Caco-2 (cell line): ENCODE results near the gene RAD51B. TPM values are rescaled to one million over a fixed set of nuclear protein-coding genes. Genes with fewer than 3 reads are reported as not detected.

Source experiments
- BruUV-seq: library from RNA; stranded (reverse); fragments of 400-500 nt; replicated peaks from 2 replicates; lab custom pipeline; 2021; lab: Mats Ljungman, UMichigan
- CTCF ChIA-PET: fragments of 300-600 bp; sonication (Branson Sonifier 250); formaldehyde crosslinking; loops from one replicate; lab custom pipeline; 2022; ENCODE audit warnings: antibody characterized with exemption; lab: Charles Lee
- POLR2A ChIA-PET: fragments of 300-600 bp; sonication (Branson Sonifier 250); formaldehyde crosslinking; loops from one replicate; lab custom pipeline; 2022; ENCODE audit warnings: antibody characterized with exemption; lab: Charles Lee
- DNase-seq, 2 experiments: peaks; one replicate each; pipeline versions ENCODE4 v3.0.0 to v3.0.0-alpha.2; 2020 to 2022
- H3K27me3 ChIP-seq: replicated peaks from 2 replicates; pipeline ENCODE4 v1.6.0; 2011; ENCODE audit warnings: low read length; ENCODE audit not compliant: control insufficient read depth, insufficient read depth
- H3K36me3 ChIP-seq: 2 replicates; pipeline ENCODE4 v1.5.1; 2011; ENCODE audit warnings: low read length; ENCODE audit not compliant: control insufficient read depth, insufficient read depth
- H3K4me1 ChIP-seq: fragments of 250-450 bp; sonication (Bioruptor Pico); 2 replicates; pipeline ENCODE4 v1.5.1; 2020; ENCODE audit warnings: mild to moderate bottlenecking
- H3K4me3 ChIP-seq: 2 replicates; pipeline ENCODE4 v1.5.1; 2011; ENCODE audit warnings: low read depth, mild to moderate bottlenecking, control low read depth, low read length
- H3K9me3 ChIP-seq: fragments of 250-450 bp; sonication (Bioruptor Pico); 2 replicates; pipeline ENCODE4 v1.5.1; 2020; ENCODE audit warnings: mild to moderate bottlenecking, moderate library complexity
- H3K27ac Mint-ChIP-seq: one replicate; pipeline ENCODE4 v1.8.0; 2022; ENCODE audit warnings: mixed read lengths; ENCODE audit not compliant: unreplicated experiment
- H3K27me3 Mint-ChIP-seq: one replicate; pipeline ENCODE4 v1.8.0; 2022; ENCODE audit warnings: mixed read lengths; ENCODE audit not compliant: insufficient read depth, unreplicated experiment
- H3K36me3 Mint-ChIP-seq: one replicate; pipeline ENCODE4 v1.8.0; 2022; ENCODE audit warnings: mild to moderate bottlenecking, mixed read lengths; ENCODE audit not compliant: insufficient read depth, unreplicated experiment
- H3K4me1 Mint-ChIP-seq: one replicate; pipeline ENCODE4 v1.8.0; 2022; ENCODE audit warnings: low read depth, mixed read lengths; ENCODE audit not compliant: unreplicated experiment
- H3K4me3 Mint-ChIP-seq: one replicate; pipeline ENCODE4 v1.8.0; 2022; ENCODE audit warnings: mild to moderate bottlenecking, moderate library complexity, mixed read lengths; ENCODE audit not compliant: unreplicated experiment
- H3K9me3 Mint-ChIP-seq: one replicate; pipeline ENCODE4 v1.8.0; 2022; ENCODE audit warnings: mixed read lengths; ENCODE audit not compliant: unreplicated experiment
- intact Hi-C: fragments of 100-400 bp; cut with micrococcal nuclease; formaldehyde crosslinking; loops from one replicate; pipeline ENCODE4 v1.10.0; 2022; ENCODE audit not compliant: unreplicated experiment
- total RNA-seq: library from RNA; stranded (reverse); gene quantifications from 2 replicates; pipeline ENCODE4 v1.2.3, GENCODE V29; 2022
- TF ChIP-seq, protein P1 (sequence below), 2 experiments: fragments of 200-600 bp in 1 of 2; IDR thresholded peaks; 1 replicate in 1 of 2; 2 replicates in 1 of 2; pipeline versions ENCODE4 v1.5.1 to v1.8.0; 2011 to 2022; ENCODE audit warnings: antibody characterized with exemption in 1 of 2, control low read depth in 1 of 2, inconsistent platforms in 1 of 2, low read depth in 1 of 2, low read length in 1 of 2, mild to moderate bottlenecking in 1 of 2, moderate library complexity in 1 of 2; ENCODE audit not compliant: insufficient read depth in 1 of 2, severe bottlenecking in 1 of 2, unreplicated experiment in 1 of 2

The RAD51B gene
- total RNA-seq, 1 experiment from 2014 or later: 16.7 TPM

DNA sequence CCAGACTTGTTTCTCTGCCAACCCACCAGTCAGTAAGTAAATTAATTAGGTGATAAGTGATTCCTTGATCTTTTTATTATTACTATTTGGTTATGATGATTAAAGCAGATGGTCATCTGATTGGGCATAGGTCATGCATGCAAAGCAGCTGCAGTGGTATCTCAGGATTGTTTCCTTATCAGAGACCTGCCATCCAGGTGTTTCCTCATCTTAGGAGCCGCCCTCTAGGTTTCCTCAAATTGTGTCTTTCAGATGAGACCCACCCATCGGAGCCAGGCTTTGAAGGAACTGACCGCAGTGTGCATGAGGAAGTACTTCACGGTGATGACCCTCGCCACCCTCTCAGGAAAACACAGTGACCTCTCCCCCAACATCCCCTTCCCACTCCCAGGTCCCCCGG is 910.0 kb downstream of the RAD51B start:
- Mint-ChIP-seq H3K9me3 (peaks cover 14% of the 10 kb centered on the region), H3K27ac (peak overlapping the region; percentile 58), H3K27me3 (no peaks in the 10 kb centered on the region), H3K4me3 (peak overlapping the region; percentile 10), H3K36me3 (no peaks in the 10 kb centered on the region), H3K4me1 (peaks cover 27% of the 10 kb centered on the region)
- BruUV-seq: no TSS peak
- TF ChIP-seq, protein P1, sequence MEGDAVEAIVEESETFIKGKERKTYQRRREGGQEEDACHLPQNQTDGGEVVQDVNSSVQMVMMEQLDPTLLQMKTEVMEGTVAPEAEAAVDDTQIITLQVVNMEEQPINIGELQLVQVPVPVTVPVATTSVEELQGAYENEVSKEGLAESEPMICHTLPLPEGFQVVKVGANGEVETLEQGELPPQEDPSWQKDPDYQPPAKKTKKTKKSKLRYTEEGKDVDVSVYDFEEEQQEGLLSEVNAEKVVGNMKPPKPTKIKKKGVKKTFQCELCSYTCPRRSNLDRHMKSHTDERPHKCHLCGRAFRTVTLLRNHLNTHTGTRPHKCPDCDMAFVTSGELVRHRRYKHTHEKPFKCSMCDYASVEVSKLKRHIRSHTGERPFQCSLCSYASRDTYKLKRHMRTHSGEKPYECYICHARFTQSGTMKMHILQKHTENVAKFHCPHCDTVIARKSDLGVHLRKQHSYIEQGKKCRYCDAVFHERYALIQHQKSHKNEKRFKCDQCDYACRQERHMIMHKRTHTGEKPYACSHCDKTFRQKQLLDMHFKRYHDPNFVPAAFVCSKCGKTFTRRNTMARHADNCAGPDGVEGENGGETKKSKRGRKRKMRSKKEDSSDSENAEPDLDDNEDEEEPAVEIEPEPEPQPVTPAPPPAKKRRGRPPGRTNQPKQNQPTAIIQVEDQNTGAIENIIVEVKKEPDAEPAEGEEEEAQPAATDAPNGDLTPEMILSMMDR (IDR thresholded peaks at IDR 0.05; ENCODE audit: insufficient read depth in 1 of 2, low read depth in 1 of 2, low read length in 1 of 2, severe bottlenecking in 1 of 2, unreplicated experiment in 1 of 2): no peak
- Histone ChIP-seq H3K4me3 (no peak overlapping the region), H3K4me1 (peaks cover 25% of the 10 kb centered on the region), H3K27me3 (no peaks in the 10 kb centered on the region), H3K36me3 (no peaks in the 10 kb centered on the region), H3K9me3 (no peaks in the 10 kb centered on the region)
- ChIA-PET POLR2A (no interaction called here), CTCF (no interaction called here)
- intact Hi-C loops: loop anchor here (2.0 kb wide), 1 partner anchor 49 kb away; no protein-coding TSS in a partner anchor
- DNase-seq: peak; percentile 40 to 71

DNA sequence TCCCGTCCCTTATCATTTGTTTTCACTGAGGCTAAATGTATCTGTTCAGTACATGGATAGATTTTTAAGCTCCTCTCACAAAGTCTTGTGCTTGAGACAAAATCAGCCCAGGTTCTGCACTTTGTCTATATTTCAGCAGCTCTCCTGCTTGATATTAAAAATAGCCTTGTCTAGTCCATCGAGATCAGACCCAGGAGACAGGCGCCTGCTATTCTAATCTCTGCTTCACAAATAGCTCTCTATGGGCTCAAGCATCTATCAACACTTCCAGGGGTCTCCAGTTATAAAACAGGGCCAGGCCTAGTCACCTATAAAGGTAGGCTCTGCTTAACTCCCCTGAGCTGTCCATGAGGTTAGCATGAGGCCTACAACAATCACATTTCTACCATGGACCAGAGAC is 910.8 kb downstream of the RAD51B start:
- H3K27me3 ChIP-seq: no peaks in the 10 kb centered on the region
- no peak for DNase-seq
- H3K36me3 Mint-ChIP-seq: no peaks in the 10 kb centered on the region
- peaks cover 14% of the 10 kb centered on the region for H3K9me3 Mint-ChIP-seq
- peaks cover 29% of the 10 kb centered on the region for H3K4me1 ChIP-seq
- peak overlapping the region; percentile 58 for H3K27ac Mint-ChIP-seq
- no peaks in the 10 kb centered on the region for H3K9me3 ChIP-seq
- H3K27me3 Mint-ChIP-seq: no peaks in the 10 kb centered on the region
- H3K4me1 Mint-ChIP-seq: peaks cover 31% of the 10 kb centered on the region
- TF ChIP-seq, protein P1 (IDR thresholded peaks at IDR 0.05; ENCODE audit: insufficient read depth in 1 of 2, low read depth in 1 of 2, low read length in 1 of 2, severe bottlenecking in 1 of 2, unreplicated experiment in 1 of 2): no peak
- ChIA-PET POLR2A (no interaction called here), CTCF (no interaction called here)
- no peak overlapping the region for H3K4me3 ChIP-seq
- intact Hi-C loops: no loop called here
- BruUV-seq: no TSS peak
- H3K36me3 ChIP-seq: no peaks in the 10 kb centered on the region
- no peak overlapping the region for H3K4me3 Mint-ChIP-seq

DNA sequence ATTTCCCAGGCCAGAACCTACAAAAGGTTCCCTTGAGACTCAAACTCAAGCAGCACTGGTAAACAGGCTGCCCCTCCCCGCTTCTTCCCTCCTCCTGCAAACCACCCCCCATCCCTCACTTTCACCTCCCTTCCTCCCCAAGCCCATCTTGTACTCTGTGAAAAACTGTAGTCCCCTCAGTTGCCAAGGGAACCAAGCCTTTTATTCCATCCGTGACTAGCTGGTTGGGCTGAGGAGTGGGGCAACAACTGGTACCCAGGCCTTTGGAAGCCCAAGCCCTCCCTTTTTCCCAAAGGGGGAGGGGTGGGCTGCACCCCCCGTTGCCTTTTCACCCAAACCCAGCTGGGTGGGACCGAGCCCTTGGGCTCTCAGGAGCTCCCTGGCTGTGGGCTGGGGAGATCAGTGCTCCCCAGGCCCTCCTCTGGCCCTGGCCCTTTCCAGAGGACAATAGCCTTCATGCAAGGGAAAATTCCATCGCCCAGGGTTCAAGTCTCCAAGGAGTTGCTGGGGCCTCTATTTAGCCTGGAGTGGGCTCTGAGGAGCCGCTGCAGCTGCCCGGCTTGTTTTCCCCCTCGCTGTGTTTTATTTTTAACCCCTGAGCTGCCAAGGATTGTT is 911.3 kb downstream of the RAD51B start:
- TF ChIP-seq, protein P1 (IDR thresholded peaks at IDR 0.05; ENCODE audit: insufficient read depth in 1 of 2, low read depth in 1 of 2, low read length in 1 of 2, severe bottlenecking in 1 of 2, unreplicated experiment in 1 of 2): no peak
- Mint-ChIP-seq H3K36me3 (no peaks in the 10 kb centered on the region), H3K27ac (no peak overlapping the region), H3K27me3 (no peaks in the 10 kb centered on the region), H3K4me1 (peaks cover 34% of the 10 kb centered on the region), H3K9me3 (peaks cover 14% of the 10 kb centered on the region), H3K4me3 (no peak overlapping the region)
- Histone ChIP-seq H3K4me3 (no peak overlapping the region), H3K4me1 (peaks cover 29% of the 10 kb centered on the region), H3K9me3 (no peaks in the 10 kb centered on the region), H3K27me3 (no peaks in the 10 kb centered on the region), H3K36me3 (no peaks in the 10 kb centered on the region)
- DNase-seq: no peak
- POLR2A ChIA-PET: no interaction called here
- no TSS peak for BruUV-seq
- intact Hi-C loops: no loop called here
- CTCF ChIA-PET: interaction anchor here (0.7 kb wide), 1 partner anchor 789 kb away, joined by 4 read pairs; no protein-coding TSS in a partner anchor
